Measurements from ENCODE around the gene KDELR3. TPM values are rescaled to one million over a fixed set of nuclear protein-coding genes. Genes with fewer than 3 reads are reported as not detected.

KDELR3 gene
- total and polyA plus RNA-seq, 2 of the 8 experiments (the other 6 are each of a cell fraction or from before 2014, with no cell fraction given), result 7.9 to 13.0 TPM

- TF ChIP-seq CHD7 (IDR thresholded peaks at IDR 0.05; ENCODE audit: insufficient replicate concordance, low read length), result no peak
- no peak for TF ChIP-seq MAX (IDR thresholded peaks at IDR 0.05)
- TF ChIP-seq NANOG (IDR thresholded peaks at IDR 0.05; ENCODE audit: insufficient read depth, low read depth, low read length, poor library complexity, severe bottlenecking), result no peak
- no peak for TF ChIP-seq HDAC6 (IDR thresholded peaks at IDR 0.05; ENCODE audit: low read depth, low read length)
Observed at GRCh38 chr22:38443628-38444521, 24.0 kb upstream of the KDELR3 start (continued).
